Heart left ventricle (tissue), 16 donors: ENCODE data around the gene IL4R. TPM values are rescaled to one million over a fixed set of nuclear protein-coding genes. Genes with fewer than 3 reads are reported as not detected.

Experiments used
- ATAC-seq, 4 donors: fragments of 200-7000 bp; cut with Tn5 transposase; one replicate each; pipeline ENCODE4 v1.9.1; 2020 to 2022; ENCODE audit warnings: moderate library complexity in 4 of 4, mild to moderate bottlenecking in 3 of 4, moderate number of reproducible peaks in 1 of 4
- DNase-seq, 5 donors: peaks; one replicate each; pipeline ENCODE4 v3.0.0-alpha.2; 2020
- H3K27ac ChIP-seq, 12 donors: fragments of 200-600 bp; sonication (generic) in 4 of 12; one replicate each; pipeline versions ENCODE4 v1.5.0 to v1.8.0; 2016 to 2022; ENCODE audit warnings: mild to moderate bottlenecking in 2 of 12
- H3K27me3 ChIP-seq, 9 donors: fragments of 200-600 bp; sonication (generic) in 2 of 9; one replicate each; pipeline versions ENCODE4 v1.5.1 to v1.8.0; 2016 to 2022; ENCODE audit warnings: mild to moderate bottlenecking in 3 of 9
- H3K36me3 ChIP-seq, 9 donors: fragments of 200-600 bp; sonication (generic) in 2 of 9; one replicate each; pipeline versions ENCODE4 v1.5.0 to v1.8.0; 2018 to 2022; ENCODE audit warnings: mild to moderate bottlenecking in 2 of 9
- H3K4me1 ChIP-seq, 12 donors: fragments of 200-600 bp; sonication (generic) in 4 of 12; one replicate each; pipeline versions ENCODE4 v1.5.0 to v1.8.0; 2016 to 2022; ENCODE audit warnings: mild to moderate bottlenecking in 3 of 12
- H3K4me3 ChIP-seq, 12 donors: fragments of 200-600 bp; sonication (generic) in 4 of 12; one replicate each; pipeline versions ENCODE4 v1.5.0 to v1.8.0; 2017 to 2022; ENCODE audit warnings: mild to moderate bottlenecking in 9 of 12, moderate library complexity in 4 of 12
- H3K9me3 ChIP-seq, 12 donors: fragments of 200-600 bp; sonication (generic) in 4 of 12; one replicate each; pipeline versions ENCODE4 v1.5.0 to v1.8.0; 2016 to 2022; ENCODE audit warnings: mild to moderate bottlenecking in 1 of 12
- POLR2A ChIP-seq, 2 donors: fragments of 450-650 bp; IDR thresholded peaks; one replicate each; pipeline ENCODE4 v1.6.1; 2017; ENCODE audit warnings: antibody characterized with exemption in 2 of 2, mild to moderate bottlenecking in 2 of 2, moderate library complexity in 2 of 2
- WGBS, 4 donors: extraction: QIAGEN DNeasy Blood & Tissue Kit in 2 of 4; methylation state at CpG; one replicate each; pipeline versions ENCODE4 v1.1.5 to v1.1.7; 2013 to 2018; 5-methylcytosine and 5-hydroxymethylcytosine counted together
- intact Hi-C, 10 donors: fragments of 100-400 bp; cut with DNase I; formaldehyde crosslinking; loops; one replicate each; pipeline versions ENCODE4 v1.11.1 to v1.14.2; 2022
- polyA plus RNA-seq, 2 donors: library from polyadenylated mRNA; stranded (reverse); fragments of 200-250 nt; gene quantifications; one replicate each; pipeline ENCODE4 v1.2.3, GENCODE V29; 2013
- total RNA-seq, 9 donors: library from RNA; depleted of rRNA in 2 of 9; stranded (reverse); fragments of >200 nt in 2 of 9; fragmentation: NEBNext Ultra II Directional in 3 of 9; extraction: Animal tissue kit (Norgen Biotek cat#: 25700) in 3 of 9; gene quantifications; one replicate each; pipeline versions ENCODE4 v1.1.0 to v1.2.4, GENCODE V29; 2016 to 2023
- TF ChIP-seq, protein P1 (sequence below), 12 donors: fragments of 200-600 bp; sonication (generic) in 4 of 12; IDR thresholded peaks; one replicate each; pipeline versions ENCODE4 v1.5.0 to v1.8.0; 2018 to 2022; ENCODE audit warnings: antibody characterized with exemption in 12 of 12, mild to moderate bottlenecking in 5 of 12
- donor health status: ischemic (EF 13 %, LVEDD 7.1; RV severe dilation, severe dysfunction).
- donor health status: healthy with polysubstance abuse.
- donor health status: DM: no; HTN: yes; CAD: no.
- donor health status: DM: no; HTN: no; CAD: no.
- donor health status: ischemic (EF 25% LVEDD 6.9; RV normal size, moderate dysfunction).
- donor health status: ischemic (EF 25% LVEDD 5.7; RV mildly dilated, moderate dysfunction).
- donor health status: healthy.
- donor health status: DM: yes; HTN: yes; CAD: no.
- donor health status: ischemic (EF 35%, LVEDD 5.7; RV mildly dilated, moderate dysfunction).
- donor health status: nonischemic (EF 11% LVEDD 7.7; RV severe dilation, severe dysfunction).
- donor health status: DM: yes; HTN: yes; CAD: no.
- donor health status: PGD.
- donor health status: ischemic (EF 29% LVEDD 5.4; RV normal size, mild dysfunction).
- donor health status: nonischemic (EF 23%, LVEDD 6.1; RV moderate dilation, normal function).

IL4R gene
- total and polyA plus RNA-seq, 11 donors: 5.8 to 47.4 (median 8.2) TPM

DNA sequence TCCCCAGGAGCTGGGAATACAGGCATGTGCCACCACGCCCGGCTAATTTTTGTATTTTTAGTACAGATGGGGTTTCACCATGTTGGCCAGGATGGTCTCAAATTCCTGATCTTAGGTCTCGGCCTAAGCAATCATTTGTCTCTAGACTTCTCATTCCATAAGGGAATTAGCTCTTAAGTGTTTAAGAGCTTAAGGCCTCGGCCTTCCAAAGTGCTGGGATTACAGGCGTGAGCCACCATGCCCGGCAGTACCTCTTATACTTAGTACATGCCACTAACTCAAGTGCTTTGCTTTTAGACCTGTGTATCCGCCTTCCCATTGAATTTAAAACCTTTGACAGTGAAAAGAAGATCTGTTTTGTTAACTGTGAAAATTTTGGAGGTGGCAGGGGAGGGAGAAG, 71.6 kb downstream of the IL4R start:
- Histone ChIP-seq H3K9me3 (peaks cover 0 to 14% (median 0%) of the 10 kb centered on the region in 12 donors), H3K36me3 (no peaks in the 10 kb centered on the region), H3K27me3 (peaks cover 0 to 5% (median 0%) of the 10 kb centered on the region in 9 donors), H3K27ac (peak overlapping the region in 1 of 12 donors; percentile 88), H3K4me3 (no peak overlapping the region), H3K4me1 (peaks cover 0 to 35% (median 0%) of the 10 kb centered on the region in 12 donors)
- intact Hi-C loops: no loop called here
- WGBS, 4 donors: 77 to 87% (median 84%) methylated on average over 7 of the region's 7 CpGs
- peak in 1 of 5 donors; percentile 1 for DNase-seq
- no peak for ATAC-seq
- no peak for TF ChIP-seq POLR2A (IDR thresholded peaks at IDR 0.05)
- TF ChIP-seq, protein P1, sequence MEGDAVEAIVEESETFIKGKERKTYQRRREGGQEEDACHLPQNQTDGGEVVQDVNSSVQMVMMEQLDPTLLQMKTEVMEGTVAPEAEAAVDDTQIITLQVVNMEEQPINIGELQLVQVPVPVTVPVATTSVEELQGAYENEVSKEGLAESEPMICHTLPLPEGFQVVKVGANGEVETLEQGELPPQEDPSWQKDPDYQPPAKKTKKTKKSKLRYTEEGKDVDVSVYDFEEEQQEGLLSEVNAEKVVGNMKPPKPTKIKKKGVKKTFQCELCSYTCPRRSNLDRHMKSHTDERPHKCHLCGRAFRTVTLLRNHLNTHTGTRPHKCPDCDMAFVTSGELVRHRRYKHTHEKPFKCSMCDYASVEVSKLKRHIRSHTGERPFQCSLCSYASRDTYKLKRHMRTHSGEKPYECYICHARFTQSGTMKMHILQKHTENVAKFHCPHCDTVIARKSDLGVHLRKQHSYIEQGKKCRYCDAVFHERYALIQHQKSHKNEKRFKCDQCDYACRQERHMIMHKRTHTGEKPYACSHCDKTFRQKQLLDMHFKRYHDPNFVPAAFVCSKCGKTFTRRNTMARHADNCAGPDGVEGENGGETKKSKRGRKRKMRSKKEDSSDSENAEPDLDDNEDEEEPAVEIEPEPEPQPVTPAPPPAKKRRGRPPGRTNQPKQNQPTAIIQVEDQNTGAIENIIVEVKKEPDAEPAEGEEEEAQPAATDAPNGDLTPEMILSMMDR (IDR thresholded peaks at IDR 0.05): no peak

DNA sequence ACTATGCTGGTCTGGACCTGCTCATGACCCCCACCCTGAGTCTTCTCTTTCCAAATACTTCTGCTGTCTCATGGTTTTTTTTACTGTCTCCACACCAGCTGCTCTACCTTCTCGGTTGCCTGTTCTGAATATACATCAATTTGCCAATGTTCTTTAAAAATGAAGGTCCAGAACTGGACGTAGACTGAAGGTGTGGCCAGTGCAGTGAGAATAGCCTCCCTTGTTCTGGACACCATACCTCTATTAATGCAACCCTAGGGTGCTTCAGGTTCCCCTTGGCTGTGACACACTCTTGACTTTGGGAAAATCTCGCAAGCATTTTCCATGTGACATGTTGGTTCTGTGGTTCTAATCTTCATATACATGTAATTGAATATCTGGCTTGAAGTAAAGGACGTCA, 72.9 kb downstream of the IL4R start:
- Histone ChIP-seq H3K9me3 (peaks cover 0 to 14% (median 0%) of the 10 kb centered on the region in 12 donors), H3K27me3 (peaks cover 0 to 5% (median 0%) of the 10 kb centered on the region in 9 donors), H3K4me3 (no peak overlapping the region), H3K27ac (no peak overlapping the region), H3K4me1 (peaks cover 0 to 37% (median 0%) of the 10 kb centered on the region in 12 donors), H3K36me3 (no peaks in the 10 kb centered on the region)
- 70 to 78% (median 75%) methylated on average over 4 of the region's 4 CpGs for WGBS, 4 donors
- DNase-seq (no peak), ATAC-seq (no peak)
- no peak for TF ChIP-seq POLR2A (IDR thresholded peaks at IDR 0.05)
- TF ChIP-seq, protein P1 (IDR thresholded peaks at IDR 0.05): no peak
- intact Hi-C loops: no loop called here

DNA sequence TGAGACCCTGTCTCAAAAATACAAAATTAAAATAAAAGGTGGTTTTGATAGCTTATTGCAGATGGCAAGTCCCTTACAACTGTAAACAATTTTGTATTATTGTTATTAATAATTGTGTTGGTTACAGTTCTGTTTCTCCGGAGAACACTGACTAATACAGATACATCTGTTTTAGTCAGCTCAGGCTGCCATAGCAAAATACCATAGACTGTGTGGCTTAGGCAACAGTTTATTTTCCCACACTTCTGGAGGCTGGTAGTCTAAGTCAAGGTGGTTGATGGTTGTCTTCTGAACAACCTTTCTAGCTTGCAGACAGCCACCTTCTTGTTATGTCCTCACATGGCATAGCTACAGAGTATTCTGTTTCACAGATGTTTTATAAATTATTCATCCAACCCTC, 74.0 kb downstream of the IL4R start:
- Histone ChIP-seq H3K27ac (no peak overlapping the region), H3K9me3 (peaks cover 0 to 23% (median 5%) of the 10 kb centered on the region in 12 donors), H3K27me3 (peaks cover 0 to 5% (median 0%) of the 10 kb centered on the region in 9 donors), H3K4me1 (peaks cover 0 to 37% (median 0%) of the 10 kb centered on the region in 12 donors), H3K4me3 (no peak overlapping the region), H3K36me3 (no peaks in the 10 kb centered on the region)
- DNase-seq (no peak), ATAC-seq (no peak)
- intact Hi-C loops: no loop called here
- TF ChIP-seq POLR2A (IDR thresholded peaks at IDR 0.05): no peak
- TF ChIP-seq, protein P1 (IDR thresholded peaks at IDR 0.05): no peak
- WGBS, 4 donors: 90 to 100% (median 98%) methylated on average over 1 of the region's 1 CpG

DNA sequence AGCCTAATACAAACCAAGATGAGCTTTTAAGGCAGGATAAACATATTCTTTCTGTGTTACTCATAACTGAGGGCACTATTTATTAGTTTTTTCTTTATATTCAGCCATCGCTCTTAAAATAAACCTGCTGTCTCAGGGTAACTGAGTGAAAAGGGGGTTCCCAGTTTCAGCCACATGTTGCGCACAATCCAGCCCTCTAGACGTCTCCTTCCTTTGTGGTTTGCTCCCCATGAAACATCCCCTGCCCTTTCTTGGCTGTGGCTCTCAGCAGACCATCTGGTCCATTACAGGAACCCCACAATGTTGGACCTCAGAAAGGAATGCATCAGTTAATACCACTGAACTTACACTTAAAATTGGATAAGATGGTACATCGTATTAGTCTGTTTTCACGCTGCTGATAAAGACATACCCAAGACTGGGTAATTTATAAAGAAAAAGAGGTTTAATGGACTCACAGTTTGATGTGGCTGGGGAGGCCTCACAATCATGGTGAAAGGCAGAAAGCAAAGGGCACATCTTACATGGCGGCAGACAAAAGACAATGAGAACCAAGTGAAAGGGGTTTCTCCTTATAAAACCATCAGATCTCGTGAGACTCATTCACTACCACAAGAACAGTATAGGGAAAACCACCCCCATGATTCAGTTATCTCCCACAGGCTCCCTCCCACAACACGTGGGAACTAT, 75.6 kb downstream of the IL4R start:
- H3K4me3 ChIP-seq: no peak overlapping the region
- peaks cover 0 to 32% (median 0%) of the 10 kb centered on the region in 12 donors for H3K4me1 ChIP-seq
- peaks cover 0 to 5% (median 0%) of the 10 kb centered on the region in 9 donors for H3K27me3 ChIP-seq
- H3K36me3 ChIP-seq: no peaks in the 10 kb centered on the region
- H3K27ac ChIP-seq: peak overlapping the region in 1 of 12 donors; percentile 76
- intact Hi-C loops: no loop called here
- DNase-seq: no peak
- TF ChIP-seq, protein P1 (IDR thresholded peaks at IDR 0.05): no peak
- no peak for TF ChIP-seq POLR2A (IDR thresholded peaks at IDR 0.05)
- ATAC-seq: peak in 1 of 4 donors; percentile 32
- WGBS, 4 donors: 78 to 82% (median 80%) methylated on average over 8 of the region's 8 CpGs
- peaks cover 0 to 32% (median 10%) of the 10 kb centered on the region in 12 donors for H3K9me3 ChIP-seq
